A549 treated with CpdA at 1 μM for 4 hours (cell line): ENCODE results near the gene KLF9. TPM values are rescaled to one million over a fixed set of nuclear protein-coding genes. Genes with fewer than 3 reads are reported as not detected.

Experiments used
- total RNA-seq: library from RNA; stranded (reverse); fragments of 200-300 nt; extraction: Qiagen RNA extraction; gene quantifications from 5 replicates; pipeline ENCODE4 v1.2.3, GENCODE V29; 2022; ENCODE audit warnings: low read depth

The KLF9 gene
- total RNA-seq = 0.47 to 0.58 TPM (median 0.49 TPM) in 5 replicates

DNA sequence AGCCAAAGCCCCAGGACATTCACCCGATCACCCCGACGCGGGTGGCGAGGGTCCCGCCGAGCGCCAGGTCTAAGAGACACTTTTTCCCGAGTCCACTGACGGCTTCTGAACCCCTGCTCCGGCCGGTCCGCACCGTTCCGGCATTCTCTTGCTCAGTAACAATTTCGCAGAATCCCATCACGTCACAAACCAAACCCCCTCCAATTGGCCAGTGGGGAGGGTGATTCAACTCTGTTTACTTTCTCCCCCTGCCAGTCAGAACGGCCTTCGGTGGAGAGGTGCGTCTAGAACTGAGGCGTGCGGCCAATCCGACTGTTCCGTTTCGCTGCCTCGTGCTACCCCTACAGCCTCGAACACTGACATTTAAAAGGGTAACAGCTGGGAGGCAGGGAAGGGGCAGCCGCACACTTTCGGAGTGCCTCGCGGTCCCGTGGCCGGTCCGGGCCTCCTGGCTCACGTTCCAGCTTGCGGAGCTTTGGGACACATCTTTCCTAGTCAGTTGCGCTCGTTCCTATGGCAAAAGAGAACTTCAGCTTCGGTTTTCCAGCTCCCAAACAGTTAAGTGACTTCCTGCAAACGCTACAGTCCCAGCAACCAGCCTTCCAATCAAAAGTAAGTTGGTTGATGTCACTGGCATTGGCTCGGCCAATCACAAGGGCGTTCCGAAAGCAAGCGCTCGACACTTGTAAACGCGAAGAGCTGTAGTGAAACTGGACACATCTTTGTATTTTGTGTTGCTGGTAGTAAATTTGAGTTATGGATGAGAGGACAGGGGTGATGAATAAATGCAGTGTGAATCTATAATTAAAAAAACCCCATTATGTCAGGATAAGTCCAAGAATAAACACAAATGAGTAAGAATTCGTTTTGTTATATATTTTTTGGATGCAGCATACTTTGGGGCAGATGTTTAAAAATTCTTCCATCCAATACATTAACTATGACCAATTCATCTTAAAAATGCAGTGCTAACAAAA is at the start of gene KLF9:
TSS of gene KLF9 (minus strand) at position 859 of the 977 bp plus-strand sequence. CDS start 1,294 bp downstream, outside the sequence.

Other genes with a start within 250 kb of the KLF9 start
- 12.2 to 22.4 TPM (median 14.4 TPM) in 5 replicates for gene SMC5, start 155.7 kb downstream of the KLF9 start, total RNA-seq